Keratinocyte (primary cell): Measurements from ENCODE around the gene OR51F1. TPM values are rescaled to one million over a fixed set of nuclear protein-coding genes. Genes with fewer than 3 reads are reported as not detected.

ENCODE experiments used
- DNase-seq: peaks from one replicate; pipeline ENCODE4 v3.0.0-alpha.2; 2011; ENCODE audit warnings: low read depth, missing footprints, low spot score
- FAIRE-seq: peaks from 2 replicates; lab custom pipeline; 2011; peaks lifted over from hg19 to GRCh38; lab: Jason Lieb, UNC
- H2AFZ ChIP-seq: 2 replicates; pipeline ENCODE4 v1.6.0; 2012; ENCODE audit warnings: low read length, control low read depth, inconsistent platforms; ENCODE audit not compliant: control insufficient read depth
- H3K27ac ChIP-seq: 2 replicates; pipeline ENCODE4 v1.5.1; 2011; ENCODE audit warnings: low read length; ENCODE audit not compliant: control insufficient read depth, insufficient read depth
- H3K27me3 ChIP-seq: 3 replicates; pipeline ENCODE4 v1.6.0; 2011; ENCODE audit warnings: low read length; ENCODE audit not compliant: control insufficient read depth, insufficient read depth; ENCODE audit errors: extremely low read depth
- H3K36me3 ChIP-seq, 2 experiments: 2 replicates in 1 of 2; 3 replicates in 1 of 2; pipeline ENCODE4 v1.5.1; 2011; ENCODE audit warnings: low read length in 2 of 2, mild to moderate bottlenecking in 1 of 2; ENCODE audit not compliant: control insufficient read depth in 2 of 2, insufficient read depth in 2 of 2; ENCODE audit errors: extremely low read depth in 1 of 2
- H3K4me1 ChIP-seq: 3 replicates; pipeline ENCODE4 v1.5.1; 2011; ENCODE audit warnings: low read length; ENCODE audit not compliant: control insufficient read depth, insufficient read depth; ENCODE audit errors: extremely low read depth
- H3K4me2 ChIP-seq: 3 replicates; pipeline ENCODE4 v1.6.0; 2011; ENCODE audit warnings: low read depth, low read length; ENCODE audit not compliant: control insufficient read depth, insufficient read depth; ENCODE audit errors: extremely low read depth
- H3K4me3 ChIP-seq, 3 experiments: fragments of 200-600 bp in 1 of 3; sonication (generic) in 1 of 3; 2 replicates in 2 of 3; 3 replicates in 1 of 3; pipeline ENCODE4 v1.5.1; 2011 to 2016; ENCODE audit warnings: low read length in 3 of 3, mild to moderate bottlenecking in 3 of 3, control low read depth in 2 of 3, inconsistent platforms in 1 of 3, low read depth in 1 of 3, mixed read lengths in 1 of 3, mixed run types in 1 of 3, moderate library complexity in 1 of 3; ENCODE audit not compliant: control insufficient read depth in 2 of 3, insufficient read depth in 2 of 3; ENCODE audit errors: extremely low read depth in 1 of 3
- H3K79me2 ChIP-seq: 2 replicates; pipeline ENCODE4 v1.6.0; 2012; ENCODE audit warnings: low read length; ENCODE audit not compliant: control insufficient read depth, insufficient read depth
- H3K9ac ChIP-seq: 3 replicates; pipeline ENCODE4 v1.6.0; 2011; ENCODE audit warnings: low read length; ENCODE audit not compliant: control insufficient read depth, insufficient read depth; ENCODE audit errors: extremely low read depth
- H3K9me1 ChIP-seq: 3 replicates; pipeline ENCODE4 v1.6.0; 2011; ENCODE audit warnings: low read length; ENCODE audit not compliant: control insufficient read depth, insufficient read depth; ENCODE audit errors: extremely low read depth
- H3K9me3 ChIP-seq: 2 replicates; pipeline ENCODE4 v1.5.1; 2012; ENCODE audit warnings: low read depth, low read length; ENCODE audit not compliant: control insufficient read depth
- H4K20me1 ChIP-seq: 3 replicates; pipeline ENCODE4 v1.6.0; 2011; ENCODE audit warnings: low read length; ENCODE audit not compliant: control insufficient read depth, insufficient read depth; ENCODE audit errors: extremely low read depth
- EZH2 ChIP-seq: IDR thresholded peaks from one replicate; pipeline ENCODE4 v1.6.1; 2012; ENCODE audit warnings: inconsistent platforms, mild to moderate bottlenecking, low read length, moderate library complexity
- dilution Hi-C: fragments of 300-500 bp; cut with MboI; formaldehyde crosslinking; loops from one replicate; pipeline ENCODE4 v1.7.0; 2020; ENCODE audit warnings: low sequenced_read_pairs; ENCODE audit not compliant: extremely low pct_ligation_motif_present
- polyA plus RNA-seq, 5 experiments: library from polyadenylated mRNA; depleted of rRNA in 3 of 5; stranded (reverse) in 3 of 5; stranded (forward) in 1 of 5; unstranded in 1 of 5; fragments of >200 nt; gene quantifications; 1 replicate in 1 of 5; 2 replicates in 3 of 5; 3 replicates in 1 of 5; pipeline versions ENCODE4 v1.2.1 to v1.2.3, GENCODE V29; 2011 to 2012; ENCODE audit warnings: missing spikeins in 2 of 5, low read depth in 1 of 5, low replicate concordance in 1 of 5
- TF ChIP-seq, protein P1 (sequence below), 3 experiments: IDR thresholded peaks in 1 of 3; conservative IDR thresholded peaks in 1 of 3; optimal IDR thresholded peaks in 1 of 3; 2 replicates in 2 of 3; 3 replicates in 1 of 3; pipeline versions ENCODE3 to v1.5.1; 2011; ENCODE audit warnings: low read length in 3 of 3, mild to moderate bottlenecking in 3 of 3, moderate library complexity in 2 of 3, control low read depth in 1 of 3, inconsistent platforms in 1 of 3; ENCODE audit not compliant: insufficient read depth in 2 of 3; ENCODE audit errors: extremely low read depth in 1 of 3

Gene OR51F1
- polyA plus RNA-seq, 1 donor (not counting 4 experiments of a cell fraction or from before 2014, with no cell fraction given), result not detected

DNA sequence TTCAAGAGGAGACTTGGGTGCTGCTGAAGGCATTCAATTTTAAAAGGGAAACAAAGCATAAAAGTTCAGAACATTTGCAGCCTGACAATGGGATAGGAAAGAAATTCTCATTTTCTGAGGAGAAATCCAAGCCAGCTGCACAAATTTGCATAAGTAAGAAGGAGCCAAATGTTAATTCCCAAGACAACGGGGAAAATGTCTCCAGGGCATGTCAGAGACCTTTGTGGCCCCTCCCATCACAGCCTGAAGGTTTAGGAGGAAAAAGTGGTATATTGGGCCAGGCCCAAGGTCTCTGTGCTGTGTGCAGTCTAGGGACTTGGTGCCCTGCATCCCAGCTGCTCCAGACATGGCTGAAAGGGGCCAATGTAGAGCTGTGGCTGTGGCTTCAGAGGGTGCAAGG lies 12.7 kb upstream of the OR51F1 start:
- H3K27me3 ChIP-seq, result no peaks in the 10 kb centered on the region
- H3K4me3 ChIP-seq, result no peak overlapping the region
- H3K4me1 ChIP-seq, result no peaks in the 10 kb centered on the region
- H3K9me3 ChIP-seq, result no peaks in the 10 kb centered on the region
- DNase-seq (no peak), FAIRE-seq (no peak)
- H3K79me2 ChIP-seq, result no peaks in the 10 kb centered on the region
- no peak overlapping the region for H3K9ac ChIP-seq
- H3K36me3 ChIP-seq, result no peaks in the 10 kb centered on the region
- no peaks in the 10 kb centered on the region for H4K20me1 ChIP-seq
- H3K4me2 ChIP-seq, result no peak overlapping the region
- dilution Hi-C loops, result no loop called here
- H2AFZ ChIP-seq, result no peak overlapping the region
- no peak for TF ChIP-seq EZH2
- TF ChIP-seq, protein P1, sequence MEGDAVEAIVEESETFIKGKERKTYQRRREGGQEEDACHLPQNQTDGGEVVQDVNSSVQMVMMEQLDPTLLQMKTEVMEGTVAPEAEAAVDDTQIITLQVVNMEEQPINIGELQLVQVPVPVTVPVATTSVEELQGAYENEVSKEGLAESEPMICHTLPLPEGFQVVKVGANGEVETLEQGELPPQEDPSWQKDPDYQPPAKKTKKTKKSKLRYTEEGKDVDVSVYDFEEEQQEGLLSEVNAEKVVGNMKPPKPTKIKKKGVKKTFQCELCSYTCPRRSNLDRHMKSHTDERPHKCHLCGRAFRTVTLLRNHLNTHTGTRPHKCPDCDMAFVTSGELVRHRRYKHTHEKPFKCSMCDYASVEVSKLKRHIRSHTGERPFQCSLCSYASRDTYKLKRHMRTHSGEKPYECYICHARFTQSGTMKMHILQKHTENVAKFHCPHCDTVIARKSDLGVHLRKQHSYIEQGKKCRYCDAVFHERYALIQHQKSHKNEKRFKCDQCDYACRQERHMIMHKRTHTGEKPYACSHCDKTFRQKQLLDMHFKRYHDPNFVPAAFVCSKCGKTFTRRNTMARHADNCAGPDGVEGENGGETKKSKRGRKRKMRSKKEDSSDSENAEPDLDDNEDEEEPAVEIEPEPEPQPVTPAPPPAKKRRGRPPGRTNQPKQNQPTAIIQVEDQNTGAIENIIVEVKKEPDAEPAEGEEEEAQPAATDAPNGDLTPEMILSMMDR (optimal IDR thresholded peaks at IDR 0.05 in 1 of 3, IDR thresholded peaks at IDR 0.05 in 1 of 3, conservative IDR thresholded peaks at IDR 0.05 in 1 of 3; ENCODE audit: extremely low read depth in 1 of 3, insufficient read depth in 2 of 3, low read length in 3 of 3), result no peak
- no peak overlapping the region for H3K27ac ChIP-seq
- H3K9me1 ChIP-seq, result no peaks in the 10 kb centered on the region

DNA sequence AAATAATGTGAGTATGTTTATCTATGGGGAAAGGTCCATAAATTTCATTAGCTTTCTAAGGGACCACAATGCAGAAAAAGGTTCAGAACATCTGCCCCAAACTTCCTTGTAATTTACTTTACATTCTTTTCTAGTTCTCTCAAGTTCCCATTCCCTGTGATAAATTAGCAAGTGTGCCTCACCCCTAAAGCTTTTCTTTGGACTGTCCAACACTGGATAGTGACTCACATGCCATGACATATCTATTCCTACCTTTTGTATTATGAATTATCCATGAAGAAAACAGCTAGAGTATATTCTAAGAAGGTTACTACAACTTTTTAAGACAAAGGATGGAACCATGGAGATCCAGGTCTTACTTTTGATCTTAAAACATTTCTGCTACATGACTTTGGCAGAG lies 1.6 kb downstream of the OR51F1 start:
- Histone ChIP-seq H3K27me3 (no peaks in the 10 kb centered on the region), H3K4me3 (no peak overlapping the region), H3K4me1 (no peaks in the 10 kb centered on the region), H4K20me1 (no peaks in the 10 kb centered on the region), H3K36me3 (no peaks in the 10 kb centered on the region), H3K9me1 (no peaks in the 10 kb centered on the region), H3K27ac (no peak overlapping the region), H3K4me2 (no peak overlapping the region), H3K9me3 (no peaks in the 10 kb centered on the region), H2AFZ (no peak overlapping the region), H3K9ac (no peak overlapping the region), H3K79me2 (no peaks in the 10 kb centered on the region)
- no peak for TF ChIP-seq EZH2
- TF ChIP-seq, protein P1 (optimal IDR thresholded peaks at IDR 0.05 in 1 of 3, IDR thresholded peaks at IDR 0.05 in 1 of 3, conservative IDR thresholded peaks at IDR 0.05 in 1 of 3; ENCODE audit: extremely low read depth in 1 of 3, insufficient read depth in 2 of 3, low read length in 3 of 3), result no peak
- dilution Hi-C loops, result no loop called here
- FAIRE-seq (no peak), DNase-seq (no peak)
